GM19438 (cell line): Measurements from ENCODE around the gene C1QTNF6.
"Not testable (repeated sequence)": the region's sequence is repeated elsewhere in the genome, so short reads cannot be mapped to it uniquely, and the experiment has no call there.

Experiments used
- ATAC-seq: cut with Tn5 transposase; IDR thresholded peaks from one replicate; pipeline ENCODE4 v1.9.1; 2021; ENCODE audit warnings: low read depth; ENCODE audit not compliant: unreplicated experiment

C1QTNF6 gene

DNA sequence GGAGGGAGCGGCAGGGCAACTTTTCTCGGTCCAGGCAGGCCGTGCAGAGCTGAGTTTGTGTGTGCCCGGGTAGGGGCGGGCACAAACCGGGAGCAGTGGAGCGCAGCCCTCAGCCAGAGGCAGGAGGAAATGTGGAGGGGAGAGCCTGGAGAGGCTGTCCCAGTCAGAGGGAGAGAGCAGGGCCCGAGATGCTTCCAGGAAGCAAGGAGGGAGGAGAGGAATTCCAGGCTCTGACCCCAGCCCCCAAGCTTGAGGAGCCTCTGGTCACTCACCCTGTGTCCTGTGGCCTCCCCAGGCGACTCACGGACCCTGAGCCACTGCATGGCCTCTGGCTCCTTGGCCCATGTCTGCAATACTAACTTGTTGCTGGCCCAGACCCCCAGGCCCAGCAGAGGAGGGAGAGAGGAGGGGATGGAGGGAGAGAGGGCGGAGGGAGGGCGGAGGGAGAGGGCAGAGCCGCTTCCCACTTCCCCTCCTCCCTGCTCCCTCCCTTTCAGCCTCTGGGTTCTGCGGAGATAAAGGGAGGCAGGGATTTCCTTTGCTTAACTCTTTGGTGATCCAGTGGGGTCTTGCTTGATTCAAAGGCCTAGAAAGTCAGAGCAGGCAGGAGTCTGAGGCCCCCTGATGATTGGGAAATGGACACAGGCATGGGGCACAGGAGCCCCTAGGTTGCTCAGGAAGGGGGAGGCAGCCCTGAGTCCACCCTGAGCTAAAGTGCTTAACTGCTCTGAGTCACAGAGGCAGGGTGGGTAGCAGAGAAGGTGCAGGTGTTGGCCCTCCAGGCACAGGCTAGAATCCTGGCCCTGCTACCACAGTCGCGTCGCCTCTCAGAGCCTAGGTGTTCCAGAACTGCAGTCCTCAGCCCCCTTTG is at the start of gene C1QTNF6:
TSS of gene C1QTNF6 (minus strand) at position 357 of the 871 bp plus-strand sequence. CDS start at position 323, 34 bp downstream.
- ATAC-seq, result no peak

DNA sequence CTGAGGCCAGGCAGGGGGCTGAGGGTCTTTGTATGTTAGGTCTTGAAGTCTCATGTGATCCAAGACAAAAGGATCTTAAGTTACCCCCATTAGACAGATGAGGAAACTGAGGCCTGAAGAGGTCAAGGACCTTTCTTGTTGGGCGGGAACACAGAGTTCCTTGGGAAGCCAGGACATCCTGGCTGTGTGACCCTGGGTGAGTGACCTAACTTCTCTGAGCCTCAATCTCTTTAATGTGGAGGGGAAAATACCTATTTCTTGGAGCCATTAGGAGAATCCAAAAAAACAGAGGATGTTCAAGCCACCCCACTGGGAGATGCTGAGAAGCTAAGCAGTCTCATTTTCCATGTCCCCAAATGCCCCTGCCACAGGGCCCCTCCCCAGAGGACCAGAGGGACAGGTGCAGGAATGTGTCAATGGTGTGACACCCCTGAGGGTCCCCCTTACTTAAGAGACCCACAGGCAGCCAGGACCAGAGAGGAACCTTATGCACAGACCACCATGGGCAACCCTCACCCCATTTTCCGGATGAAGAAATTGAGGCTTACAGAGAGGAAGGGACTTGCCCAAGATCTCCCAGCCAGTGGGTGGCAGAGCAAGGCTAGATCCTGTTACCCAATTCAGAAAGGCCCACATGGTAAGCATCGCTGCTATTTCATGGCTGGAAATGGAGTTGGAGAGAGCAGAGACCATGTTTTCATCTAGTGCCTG is 48.0 kb upstream of the C1QTNF6 start:
- no peak for ATAC-seq

DNA sequence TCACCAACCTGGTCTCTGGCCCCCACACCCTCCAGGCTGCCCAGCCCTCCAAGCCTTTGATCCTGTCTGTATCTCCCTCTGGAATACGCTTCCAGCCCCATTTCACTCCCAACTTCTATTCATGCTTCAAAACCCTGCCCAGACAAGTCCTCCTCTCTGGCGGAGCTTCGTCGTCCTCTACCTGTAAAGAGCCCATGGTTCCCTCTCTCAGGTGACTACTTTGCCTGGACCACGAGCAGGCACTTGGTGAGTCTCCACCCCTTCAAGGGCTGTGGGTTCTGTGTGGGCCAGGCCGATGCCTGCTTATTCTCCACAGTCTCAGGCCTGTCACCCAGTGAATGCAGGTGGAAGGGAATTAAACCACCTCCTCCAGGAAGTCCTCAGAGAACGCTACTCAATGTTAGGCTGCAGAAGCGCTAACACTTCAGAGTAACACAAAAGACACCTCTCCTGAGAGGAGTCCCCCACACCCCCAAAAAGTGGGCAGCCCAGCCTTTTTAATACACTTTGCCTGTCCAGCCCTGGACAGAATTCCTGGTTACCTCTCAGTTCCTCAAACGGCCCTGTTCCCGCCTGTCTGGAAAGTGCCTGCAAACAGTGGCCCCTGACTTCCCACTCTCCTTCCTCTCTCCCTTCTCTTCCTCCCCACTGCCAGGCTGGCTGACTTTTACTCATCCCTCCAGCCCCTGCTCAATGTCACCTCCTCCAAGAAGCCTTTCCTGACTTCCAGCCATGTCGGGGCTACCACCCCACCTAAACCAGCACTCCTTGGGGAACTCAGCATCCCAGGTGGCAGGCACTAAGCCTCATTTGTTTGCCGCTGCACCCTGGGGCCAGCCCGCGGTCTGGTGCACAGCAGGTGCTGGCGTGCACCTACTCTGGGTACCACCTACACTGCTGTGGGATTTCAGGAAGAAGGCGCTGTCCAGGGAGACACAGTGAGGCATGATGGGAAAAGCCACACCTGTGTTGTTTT is 47.0 kb upstream of the C1QTNF6 start:
- ATAC-seq, result no peak

DNA sequence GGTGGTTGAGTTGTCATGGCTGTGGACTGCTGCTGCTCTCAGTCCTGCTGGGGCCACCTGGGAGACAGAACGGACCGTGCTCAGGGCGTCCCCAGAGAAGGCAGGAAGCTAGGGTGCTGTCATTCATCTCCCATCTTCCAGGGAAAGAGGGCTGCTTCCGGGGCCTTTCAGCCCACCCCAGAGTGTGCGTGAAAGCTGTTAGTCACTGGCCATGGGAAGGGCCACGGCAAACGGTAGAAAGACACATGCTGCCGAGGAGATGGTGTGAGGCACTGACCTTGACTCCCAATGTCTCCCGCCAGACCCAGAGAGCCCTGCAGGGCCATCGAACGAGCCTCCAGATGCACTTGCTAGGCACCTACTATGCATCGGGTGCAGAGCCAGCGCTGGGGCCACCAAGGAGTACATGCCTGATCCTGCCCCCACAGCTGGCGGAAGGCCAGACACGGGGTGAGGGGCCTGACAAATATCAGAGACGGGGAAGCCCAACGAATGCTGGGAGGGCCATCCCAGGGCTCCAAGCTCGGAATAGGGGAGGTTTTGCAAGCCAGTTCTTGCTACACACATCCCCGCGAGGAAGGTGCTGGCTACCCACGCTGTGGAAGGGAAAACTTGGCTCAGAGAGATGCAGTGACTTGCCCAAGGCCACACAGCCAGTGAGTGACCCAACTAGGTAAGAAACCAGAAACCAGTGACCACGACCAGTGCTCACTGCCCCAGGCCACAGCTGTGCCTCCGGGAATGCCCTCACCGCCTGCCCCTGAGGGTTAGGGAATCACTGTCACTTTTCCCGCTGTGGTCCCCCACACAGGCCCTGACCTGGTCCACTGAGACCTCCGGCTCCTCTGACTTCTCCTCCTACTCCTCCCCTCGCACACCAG is 45.9 kb upstream of the C1QTNF6 start:
- no peak for ATAC-seq

DNA sequence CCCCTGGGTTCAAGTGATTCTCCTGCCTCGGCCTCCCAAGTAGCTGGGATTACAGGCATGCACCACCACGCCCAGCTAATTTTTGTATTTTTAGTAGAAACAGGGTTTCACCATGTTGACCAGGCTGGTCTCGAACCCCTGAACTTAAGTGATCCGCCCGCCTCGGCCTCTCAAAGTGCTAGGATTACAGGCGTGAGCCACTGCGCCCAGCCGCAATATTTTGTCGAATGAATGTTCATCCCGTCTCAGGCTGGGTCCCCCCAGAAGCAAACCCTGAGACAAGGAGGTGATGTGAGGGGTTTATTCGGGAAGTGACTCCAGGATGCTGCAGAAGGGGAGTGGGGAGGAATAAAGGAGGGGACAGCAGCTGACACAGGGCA is 45.3 kb upstream of the C1QTNF6 start:
- not testable (repeated sequence) for ATAC-seq

DNA sequence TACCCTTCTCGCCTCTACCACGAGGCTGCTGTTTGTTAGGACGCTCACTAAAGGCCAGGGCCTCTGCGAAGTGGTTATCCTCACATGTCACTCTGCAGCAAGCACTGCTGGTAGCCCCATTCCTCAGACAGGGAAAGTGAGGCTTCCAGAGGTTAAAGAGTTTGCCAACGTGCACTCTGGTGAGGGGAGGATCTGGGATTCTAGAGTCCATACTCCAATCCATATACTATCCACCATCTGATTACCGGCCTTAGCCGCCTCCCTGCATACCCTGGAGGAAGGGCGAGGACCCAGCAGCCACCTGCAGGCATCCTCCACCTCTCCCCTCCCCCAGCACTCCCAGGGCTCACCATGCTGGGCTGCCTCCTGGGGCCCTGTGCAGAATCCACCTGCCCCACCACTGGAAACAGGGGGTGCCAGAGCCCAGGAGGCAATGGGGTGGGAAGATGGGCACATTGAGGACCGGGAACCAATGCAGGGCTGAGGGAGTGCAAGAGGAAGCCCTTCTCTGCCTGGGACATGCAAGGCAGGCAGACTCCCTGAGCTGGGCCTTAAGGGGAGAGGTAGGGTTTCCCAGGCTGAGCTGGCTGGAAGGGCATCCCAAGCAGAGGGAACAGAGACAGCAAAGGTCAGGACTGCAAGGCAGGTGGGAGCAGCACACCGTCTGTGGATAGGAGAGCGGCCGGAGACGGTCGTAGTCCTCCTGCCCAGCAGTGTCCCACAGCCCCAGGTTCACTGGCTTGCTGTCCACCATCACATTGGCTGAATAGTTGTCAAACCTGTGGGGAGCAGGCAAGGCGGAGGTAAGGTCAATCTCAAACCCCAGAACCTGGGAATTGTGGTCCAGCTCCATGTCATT is 44.3 kb upstream of the C1QTNF6 start:
- ATAC-seq, result no peak

DNA sequence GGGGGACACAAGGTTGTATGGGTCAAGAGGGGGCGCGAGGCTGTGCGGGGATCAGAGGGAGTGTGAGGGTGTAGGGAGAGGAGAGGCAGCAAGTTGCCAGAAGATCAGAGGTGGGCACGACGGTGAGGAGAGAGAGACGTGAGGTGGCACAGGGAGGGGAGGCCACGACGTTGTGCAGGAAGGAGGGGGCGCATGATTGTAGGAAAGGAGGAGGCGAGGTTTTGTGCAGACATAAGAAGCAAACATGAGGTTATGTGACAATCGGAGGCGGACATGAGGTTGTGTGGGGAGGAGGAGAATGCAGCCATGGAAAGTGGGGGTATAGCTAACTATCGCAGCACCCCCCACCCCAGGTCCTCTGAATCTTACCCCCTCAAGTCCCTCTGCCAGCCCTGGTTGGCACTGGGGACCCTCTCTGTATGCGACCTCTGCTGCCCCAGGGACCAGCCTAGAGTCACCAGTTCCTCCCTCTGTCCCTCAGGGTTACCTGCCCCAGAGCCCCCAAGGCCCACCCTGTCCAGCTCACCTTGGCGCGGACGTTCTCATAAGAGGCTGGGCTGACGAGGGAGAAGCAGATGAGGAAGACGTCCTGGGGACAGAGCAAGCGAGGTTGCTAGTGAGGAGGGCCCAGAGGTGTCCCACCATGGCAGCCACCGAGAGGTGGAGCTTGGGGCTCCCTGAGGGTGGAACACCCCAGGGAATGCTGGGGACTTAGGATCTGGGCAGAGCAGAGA is 43.5 kb upstream of the C1QTNF6 start:
- no peak for ATAC-seq

DNA sequence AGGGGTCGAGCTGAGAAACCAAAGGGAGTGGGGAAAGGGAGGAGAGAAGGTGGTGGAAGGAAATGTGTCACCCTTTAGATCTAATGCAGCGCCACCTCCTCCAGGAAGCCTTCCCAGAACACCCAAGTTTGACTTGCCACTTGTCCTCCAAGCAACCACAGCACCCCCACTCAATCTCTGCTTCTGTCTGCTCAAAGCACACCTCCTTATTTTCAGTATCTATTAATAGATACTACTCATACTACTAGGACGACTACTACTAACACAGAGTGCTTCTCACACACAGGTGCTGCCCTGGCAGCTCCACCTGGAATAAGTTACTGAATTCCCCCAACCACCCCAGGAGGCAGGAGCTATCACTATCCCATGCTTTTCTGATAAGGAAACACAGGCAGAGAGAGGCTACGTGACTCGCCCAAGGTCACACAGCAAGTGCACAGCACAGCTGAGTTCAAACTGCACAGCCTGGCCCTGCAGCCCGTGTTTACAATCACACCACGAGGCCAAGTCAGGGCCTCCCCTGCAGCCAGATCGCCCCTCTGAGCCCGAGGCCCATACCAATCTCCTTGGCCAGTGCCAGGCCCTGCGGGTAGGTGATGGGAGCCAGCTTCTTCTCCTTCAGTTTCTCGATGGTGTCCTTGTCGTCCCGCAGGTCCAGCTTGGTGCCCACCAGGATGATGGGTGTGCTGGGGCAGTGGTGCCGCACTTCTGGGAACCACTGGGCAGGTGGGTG is 42.8 kb upstream of the C1QTNF6 start:
- ATAC-seq, result peak; percentile 32

DNA sequence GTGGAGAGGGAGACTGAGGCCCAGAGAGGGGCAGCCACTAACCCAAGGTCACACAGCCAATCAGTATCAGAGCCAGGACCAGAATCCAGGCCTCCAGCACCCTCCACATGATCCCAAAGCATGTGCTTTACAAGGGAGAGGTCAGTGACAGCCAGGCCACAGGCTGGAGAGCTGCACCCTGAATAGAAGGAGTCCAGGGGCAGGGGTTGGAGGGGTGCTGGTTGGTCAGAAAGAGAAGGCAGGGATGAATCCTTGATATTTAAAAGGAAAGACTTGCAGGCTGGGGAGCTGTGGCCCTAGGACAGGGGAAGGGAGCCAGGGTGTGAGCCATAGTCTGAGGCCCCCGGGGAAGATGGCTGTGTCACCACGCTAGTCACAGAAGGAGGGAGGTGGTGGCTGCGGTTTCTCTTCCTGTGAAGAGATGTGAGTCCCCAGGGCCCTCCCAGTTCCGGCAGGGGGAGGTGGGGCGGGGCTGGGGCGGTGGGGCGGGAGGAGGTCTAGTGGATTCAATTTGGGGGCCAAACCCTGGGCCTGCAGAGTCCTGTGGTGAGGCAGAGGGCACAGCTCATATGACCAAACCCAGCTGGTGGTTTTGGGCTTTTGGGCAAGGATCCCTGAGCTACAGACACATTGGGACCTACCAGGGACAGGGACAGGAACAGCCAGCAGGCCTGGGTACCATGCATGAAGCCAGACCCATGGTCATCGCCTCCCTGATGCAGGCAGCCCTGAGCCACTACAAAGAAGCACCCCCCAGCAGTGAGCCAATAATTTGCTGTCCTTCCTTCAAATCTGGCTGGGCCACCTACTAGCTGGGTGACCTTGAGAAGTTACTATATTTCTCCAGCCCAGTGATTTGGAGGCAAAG is 42.0 kb upstream of the C1QTNF6 start:
- peak; percentile 50 for ATAC-seq

DNA sequence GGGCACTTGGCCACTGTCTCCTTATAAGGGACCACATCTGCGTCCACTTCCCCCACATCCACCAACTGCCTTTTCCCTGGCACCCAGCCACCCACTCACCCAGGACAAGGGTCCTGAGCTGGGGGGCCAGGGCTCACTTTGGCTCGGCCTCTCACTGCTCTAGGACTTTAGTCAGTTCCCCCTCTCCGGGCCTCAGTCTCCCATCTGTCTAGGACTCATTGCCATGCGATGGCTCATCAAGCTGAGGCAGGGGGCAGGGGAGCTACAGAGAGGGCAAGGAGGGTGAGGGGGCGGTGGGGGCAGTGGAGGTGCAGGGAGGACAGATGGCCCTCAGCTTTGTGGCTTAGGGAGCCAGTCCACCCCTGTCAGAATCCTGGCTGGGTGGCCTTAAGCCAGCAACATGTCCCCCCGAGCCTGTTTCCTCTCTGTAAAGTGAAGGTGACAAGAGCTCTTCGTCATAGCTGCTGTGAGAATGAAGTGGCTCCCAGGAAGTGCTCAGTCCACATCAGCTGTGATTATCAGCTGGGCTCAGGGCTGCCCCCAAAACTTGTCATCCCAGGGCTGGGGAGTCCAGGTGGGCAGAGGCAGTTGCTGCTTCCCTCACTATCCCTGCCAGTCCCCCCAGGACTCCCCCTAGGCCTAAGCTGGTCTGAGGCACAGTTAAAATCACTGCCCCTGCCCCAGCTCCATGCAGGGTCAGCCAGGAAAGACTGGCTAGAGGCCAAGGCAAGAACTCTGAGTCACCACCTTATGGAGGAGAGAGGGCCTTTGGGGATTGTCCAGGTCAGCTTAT is 41.2 kb upstream of the C1QTNF6 start:
- ATAC-seq, result no peak

DNA sequence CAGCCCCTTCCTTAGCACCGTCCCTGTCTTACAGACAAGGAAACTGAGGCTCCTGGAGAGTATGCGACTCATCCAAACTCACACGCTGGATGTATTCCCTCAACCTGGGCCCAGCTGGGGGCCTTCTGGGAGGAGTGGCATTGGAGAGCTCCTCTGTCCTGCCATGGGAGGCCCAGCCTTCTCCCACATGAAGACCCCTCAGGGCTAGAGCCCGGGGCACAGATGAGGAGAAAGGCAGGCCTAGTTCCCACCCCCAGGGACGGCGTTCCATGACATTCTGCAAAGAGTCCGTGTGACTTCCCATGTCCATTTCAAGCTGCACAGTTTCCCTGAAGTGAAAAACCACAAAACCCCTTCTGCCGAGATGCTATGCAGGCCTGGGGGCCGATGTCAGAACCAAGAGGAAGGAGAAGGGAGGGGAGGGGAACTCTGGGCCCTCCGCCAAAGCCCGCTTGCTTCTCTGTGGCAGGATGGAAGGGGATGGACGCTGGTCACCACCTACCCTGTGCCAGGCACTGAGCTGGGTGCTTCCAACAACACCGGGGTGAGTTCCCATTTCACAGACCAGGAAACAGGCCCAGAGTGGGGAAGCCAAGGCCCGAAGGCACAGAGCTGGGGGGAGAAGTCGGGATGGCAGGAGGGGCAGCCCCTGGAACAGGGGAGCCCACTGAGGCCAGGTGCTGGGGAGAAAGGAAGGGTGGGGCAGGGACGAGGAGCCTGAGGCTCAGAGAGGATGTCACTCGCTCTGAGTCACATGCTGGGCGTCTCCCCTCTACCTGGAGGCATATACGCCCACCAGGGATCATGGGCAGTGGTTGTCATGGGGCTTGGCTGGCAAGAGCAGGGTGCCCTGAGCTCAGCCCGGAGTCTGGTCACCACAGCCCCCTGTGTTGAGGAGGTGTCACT is 40.3 kb upstream of the C1QTNF6 start:
- ATAC-seq, result no peak

DNA sequence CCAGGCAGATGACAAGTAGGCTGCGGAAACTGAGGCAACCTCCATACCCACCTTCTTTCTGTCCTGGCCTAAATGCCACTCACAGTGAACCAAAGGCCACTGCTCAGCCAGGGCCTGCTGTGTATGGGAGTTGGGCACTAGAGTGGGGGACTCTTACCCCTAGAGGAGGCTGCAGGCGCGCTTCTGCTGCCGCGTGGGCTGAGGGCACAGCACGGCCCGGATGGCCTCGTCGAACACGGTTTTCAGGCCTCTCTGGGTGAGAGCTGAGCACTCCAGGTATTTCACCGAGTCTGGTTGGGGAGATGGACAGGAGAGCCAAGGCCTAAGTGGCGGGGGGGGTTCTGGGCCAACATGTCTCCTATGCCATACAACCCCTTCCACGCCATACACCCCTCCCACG is 38.5 kb upstream of the C1QTNF6 start:
- ATAC-seq, result no peak

DNA sequence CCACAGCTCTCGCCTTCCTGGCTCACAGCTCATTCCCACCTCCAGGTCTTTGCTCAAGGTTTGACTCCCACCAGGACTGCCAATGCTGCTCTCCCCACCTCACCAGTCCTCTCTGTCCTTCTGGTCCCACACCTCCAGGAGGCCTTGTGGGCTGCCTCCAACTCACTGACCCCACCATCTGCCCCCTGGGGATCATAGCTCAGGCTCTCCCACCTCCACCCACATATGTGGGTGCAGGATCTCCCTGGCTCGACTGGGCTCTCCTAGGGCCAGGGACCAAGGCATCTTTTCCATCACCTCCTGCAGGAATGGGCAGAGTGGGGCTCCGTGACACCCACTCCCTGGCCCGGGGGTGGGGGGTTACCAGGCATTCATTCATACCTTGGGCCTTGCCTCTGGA is 38.0 kb upstream of the C1QTNF6 start:
- ATAC-seq, result no peak

DNA sequence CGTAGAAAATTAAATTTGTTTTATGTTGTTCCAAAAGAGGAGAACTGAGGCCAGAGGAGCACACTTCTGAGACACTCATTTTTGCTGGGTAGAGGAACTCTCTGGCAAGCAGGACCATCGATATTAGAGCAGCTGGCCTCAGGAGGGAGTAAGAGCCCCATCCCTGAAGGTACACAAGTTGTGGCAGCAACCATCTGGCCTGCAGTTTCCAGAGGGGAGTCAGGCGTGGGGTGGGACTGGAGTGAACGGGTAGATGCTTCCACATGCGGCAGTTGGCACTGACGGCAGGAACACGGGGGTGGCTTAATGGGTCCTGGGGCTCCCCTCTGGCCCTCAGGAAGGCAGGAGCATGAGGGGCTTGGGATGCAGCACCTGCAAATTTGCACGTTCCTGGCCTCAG is 37.4 kb upstream of the C1QTNF6 start:
- ATAC-seq, result no peak
